ENCODE measurements around the gene CARMIL3. TPM values are rescaled to one million over a fixed set of nuclear protein-coding genes. Genes with fewer than 3 reads are reported as not detected.
"Not testable (repeated sequence)": the region's sequence is repeated elsewhere in the genome, so short reads cannot be mapped to it uniquely, and the experiment has no call there.

Gene CARMIL3
- total RNA-seq = 1 to 10 TPM in 2 of 4 donors, under 1 TPM in 2; 0.63 to 1.3 (median 0.99) TPM

DNA sequence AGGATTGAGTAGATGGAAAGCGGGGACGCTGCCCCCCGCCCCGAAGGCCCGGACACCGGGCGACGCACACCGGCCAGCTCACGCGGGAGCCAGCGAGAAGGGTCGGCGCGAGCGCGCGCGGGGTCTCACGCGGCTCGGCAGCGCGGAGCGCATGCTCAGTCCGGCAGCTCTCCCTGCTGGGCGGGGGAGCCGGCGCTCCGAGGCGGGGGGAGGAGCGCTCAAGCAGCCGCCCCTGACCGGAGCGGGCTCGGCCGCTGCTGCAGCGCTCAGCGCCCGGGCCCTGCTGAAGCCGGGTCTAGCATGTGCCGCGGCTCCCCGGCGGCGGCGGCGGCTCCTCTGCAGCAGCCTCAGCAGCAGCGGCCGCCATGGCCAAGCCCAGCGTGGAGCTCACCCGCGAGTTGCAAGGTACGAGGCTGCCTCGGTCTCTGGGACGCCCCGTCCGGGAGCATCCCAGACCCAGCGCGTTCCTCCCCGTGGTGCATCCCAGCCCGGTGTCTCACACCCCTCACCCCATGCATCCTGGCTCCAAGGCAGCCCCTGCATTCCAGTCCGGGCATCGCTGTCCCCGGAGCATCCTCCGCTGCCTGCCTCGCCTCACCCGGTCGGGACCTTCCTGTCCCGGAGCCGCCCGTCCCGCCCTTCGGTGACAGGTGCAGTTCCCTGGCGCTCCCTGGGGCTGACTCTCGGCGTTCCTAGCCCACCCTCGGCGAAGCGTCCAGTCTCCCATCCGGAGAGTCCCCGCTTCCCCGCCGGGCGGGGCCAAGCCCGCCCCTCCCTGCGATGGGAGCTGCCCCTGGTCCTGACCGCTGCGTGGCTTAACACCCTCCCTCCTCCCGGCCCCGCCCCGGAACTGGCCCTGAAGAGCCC is at the start of gene CARMIL3:
Gene CARMIL3 (plus strand): TSS at position 221 of the 867 bp plus-strand sequence. CDS start 145 bp downstream, at position 366.
- Histone ChIP-seq H3K36me3 (no peaks in the 10 kb centered on the region), H3K4me3 (replicated peaks in 1 of 3) (peak within 1 kb of the TSS; percentile 63 to 76 (median 72)), H3K9me3 (no peaks in the 10 kb centered on the region), H3K27ac (peak within 1 kb of the TSS; percentile 47 to 64 (median 64)), H3K4me1 (peaks cover 8 to 14% of the 10 kb centered on the region in 2 donors), H3K27me3 (no peaks in the 10 kb centered on the region)
- WGBS, 2 donors = 0 to 1% methylated on average over 2 to 27 of the region's 92 CpGs
- intact Hi-C loops (cut with DNase I) = no loop called here
- DNase-seq = peak; percentile 75 to 77
- TF ChIP-seq POLR2A (IDR thresholded peaks at IDR 0.05) (peak in 1 of 2 donors; percentile 39), CTCF (IDR thresholded peaks at IDR 0.05) (no peak)

GRCh38 chr14:24006471-24006816 is 45.4 kb upstream of the CARMIL3 start:
- peak overlapping the region in 1 of 3 donors; percentile 46 for H3K27ac ChIP-seq
- intact Hi-C loops (cut with DNase I) = not testable (repeated sequence)

DNA sequence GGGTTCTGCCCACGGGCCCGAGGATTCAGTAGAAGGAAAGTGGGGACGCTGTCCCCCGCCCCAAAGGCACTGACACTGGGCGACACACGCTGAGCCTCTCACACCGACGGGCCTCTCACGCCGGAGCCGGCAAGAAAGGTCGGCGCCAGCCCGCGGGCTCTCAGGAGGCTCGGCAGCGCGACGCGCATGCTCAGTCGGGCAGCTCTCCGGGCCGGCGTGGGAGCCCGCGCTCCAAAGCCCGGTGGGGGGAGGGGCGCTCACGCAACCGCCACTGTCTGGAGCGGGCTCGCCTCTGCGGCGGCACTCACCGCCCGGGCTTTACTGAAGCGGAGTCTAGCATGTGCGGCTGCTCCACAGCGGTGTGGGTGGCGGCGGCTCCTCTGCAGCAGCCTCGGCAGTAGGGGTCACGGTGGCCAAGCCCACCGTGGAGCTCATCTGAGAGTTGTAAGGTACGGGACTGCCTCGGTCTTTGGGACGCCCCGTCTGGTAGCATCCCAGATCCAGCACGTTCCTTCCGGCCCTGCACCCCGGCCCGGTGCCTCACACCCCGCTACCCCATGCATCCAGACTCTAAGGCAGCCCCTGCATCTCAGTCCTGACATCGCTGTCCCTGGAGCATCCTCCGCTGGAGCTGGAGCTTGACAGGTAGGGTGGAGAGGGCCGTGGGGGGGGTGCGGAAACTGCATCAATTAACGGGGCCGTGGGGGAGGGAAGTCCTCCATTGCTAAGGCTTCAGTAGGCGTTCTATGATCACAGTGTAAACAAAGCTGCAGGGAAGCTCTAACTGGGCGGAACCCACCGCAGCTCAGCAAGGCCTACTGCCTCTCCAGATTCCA is 44.8 kb upstream of the CARMIL3 start:
- intact Hi-C loops (cut with DNase I); H3K27me3 ChIP-seq; H3K9me3 ChIP-seq; H3K36me3 ChIP-seq; H3K4me1 ChIP-seq: not testable (repeated sequence)
- H3K27ac ChIP-seq = peak overlapping the region in 1 of 3 donors; percentile 46
- H3K4me3 ChIP-seq (replicated peaks in 1 of 3) = peak overlapping the region in 1 of 3 donors; percentile 9
- peak; percentile 39 to 69 for DNase-seq
- 30 to 40% methylated on average over 1 to 13 of the region's 62 CpGs for WGBS, 2 donors

More at GRCh38 chr14:24006471-24006816, 45.4 kb upstream of the CARMIL3 start:
- not testable (repeated sequence) for H3K36me3 ChIP-seq, H3K9me3 ChIP-seq, H3K4me1 ChIP-seq, DNase-seq, H3K27me3 ChIP-seq
- peak overlapping the region in 1 of 3 donors; percentile 9 for H3K4me3 ChIP-seq (replicated peaks in 1 of 3)
- no CpG with 5 or more reads among the region's 15 CpGs for WGBS, 2 donors

- H3K4me3 ChIP-seq (replicated peaks in 1 of 3) = no peak overlapping the region
- TF ChIP-seq CTCF (IDR thresholded peaks at IDR 0.05) (no peak), POLR2A (IDR thresholded peaks at IDR 0.05) (no peak)
- peaks cover 16 to 18% of the 10 kb centered on the region in 2 donors for H3K4me1 ChIP-seq
- intact Hi-C loops (cut with DNase I) = no loop called here
- H3K9me3 ChIP-seq = no peaks in the 10 kb centered on the region
- no peak overlapping the region for H3K27ac ChIP-seq
- no peaks in the 10 kb centered on the region for H3K36me3 ChIP-seq
- H3K27me3 ChIP-seq = no peaks in the 10 kb centered on the region
- no peak for DNase-seq
- 71 to 73% methylated on average over 2 of the region's 2 CpGs for WGBS, 2 donors
These were observed 40.8 kb upstream of the CARMIL3 start for GRCh38 chr14:24011051-24011450.

GRCh38 chr14:24012726-24013273 is 39.0 kb upstream of the CARMIL3 start:
- H3K9me3 ChIP-seq; intact Hi-C loops (cut with DNase I); H3K4me3 ChIP-seq (replicated peaks in 1 of 3); H3K36me3 ChIP-seq; H3K27me3 ChIP-seq: not testable (repeated sequence)
- WGBS, 2 donors = 49 to 51% methylated on average over 4 of the region's 4 CpGs
- H3K27ac ChIP-seq = peak overlapping the region in 2 of 3 donors; percentile 20 to 38
- peak; percentile 16 to 29 for DNase-seq
- peaks cover 16 to 18% of the 10 kb centered on the region in 2 donors for H3K4me1 ChIP-seq

Measured in thyroid gland (tissue), 4 donors.